ENCODE results near the gene SLF1. TPM values are rescaled to one million over a fixed set of nuclear protein-coding genes. Genes with fewer than 3 reads are reported as not detected.

SLF1 gene
- total RNA-seq, 1 donor from 2014 or later = 5.3 TPM

DNA sequence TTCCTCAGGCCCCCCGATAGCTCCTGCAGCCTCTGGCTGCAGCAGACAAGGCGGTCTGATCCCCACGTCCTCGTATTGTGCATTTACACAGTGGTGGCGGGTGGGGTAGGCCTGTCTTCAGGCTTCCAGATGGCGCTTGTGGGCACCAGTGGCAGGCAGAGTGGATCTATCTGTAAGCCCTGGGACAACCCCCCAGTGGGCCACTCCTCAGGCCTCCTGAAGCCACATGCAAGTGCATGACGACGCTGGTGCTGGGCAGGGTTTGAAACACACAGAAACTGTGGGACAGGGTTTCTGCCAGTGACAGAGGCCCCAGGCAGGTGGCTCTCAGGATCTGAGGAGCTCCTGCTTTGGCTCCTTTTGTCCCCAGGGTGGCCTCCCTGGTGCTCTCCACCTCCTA, 42.0 kb downstream of the SLF1 start:
- H3K4me2 ChIP-seq (ENCODE audit: low read length) = no peak overlapping the region
- TF ChIP-seq, protein P1, sequence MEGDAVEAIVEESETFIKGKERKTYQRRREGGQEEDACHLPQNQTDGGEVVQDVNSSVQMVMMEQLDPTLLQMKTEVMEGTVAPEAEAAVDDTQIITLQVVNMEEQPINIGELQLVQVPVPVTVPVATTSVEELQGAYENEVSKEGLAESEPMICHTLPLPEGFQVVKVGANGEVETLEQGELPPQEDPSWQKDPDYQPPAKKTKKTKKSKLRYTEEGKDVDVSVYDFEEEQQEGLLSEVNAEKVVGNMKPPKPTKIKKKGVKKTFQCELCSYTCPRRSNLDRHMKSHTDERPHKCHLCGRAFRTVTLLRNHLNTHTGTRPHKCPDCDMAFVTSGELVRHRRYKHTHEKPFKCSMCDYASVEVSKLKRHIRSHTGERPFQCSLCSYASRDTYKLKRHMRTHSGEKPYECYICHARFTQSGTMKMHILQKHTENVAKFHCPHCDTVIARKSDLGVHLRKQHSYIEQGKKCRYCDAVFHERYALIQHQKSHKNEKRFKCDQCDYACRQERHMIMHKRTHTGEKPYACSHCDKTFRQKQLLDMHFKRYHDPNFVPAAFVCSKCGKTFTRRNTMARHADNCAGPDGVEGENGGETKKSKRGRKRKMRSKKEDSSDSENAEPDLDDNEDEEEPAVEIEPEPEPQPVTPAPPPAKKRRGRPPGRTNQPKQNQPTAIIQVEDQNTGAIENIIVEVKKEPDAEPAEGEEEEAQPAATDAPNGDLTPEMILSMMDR (IDR thresholded peaks at IDR 0.05; ENCODE audit: insufficient read depth, low read depth, low read length) = no peak
- no peak for TF ChIP-seq EZH2 (IDR thresholded peaks at IDR 0.05; ENCODE audit: insufficient read depth, low read length)
- no peak overlapping the region for H3K27ac Mint-ChIP-seq (ENCODE audit: unreplicated experiment)
- no peak overlapping the region for H3K27ac ChIP-seq (ENCODE audit: low read depth, low read length)
- H3K36me3 Mint-ChIP-seq (ENCODE audit: low read depth, unreplicated experiment) = peaks cover 30% of the 10 kb centered on the region
- DNase-seq (ENCODE audit: low read depth) = no peak
- H3K4me1 ChIP-seq (ENCODE audit: insufficient read depth, low read length) = no peaks in the 10 kb centered on the region
- no peak overlapping the region for H3K4me3 Mint-ChIP-seq (ENCODE audit: unreplicated experiment)
- no peaks in the 10 kb centered on the region for H3K27me3 Mint-ChIP-seq (ENCODE audit: low read depth, unreplicated experiment)
- peaks cover 21% of the 10 kb centered on the region for H3K9me3 Mint-ChIP-seq (ENCODE audit: unreplicated experiment)
- no peak overlapping the region for H3K4me3 ChIP-seq (ENCODE audit: insufficient read depth, low read depth, low read length)
- peaks cover 12% of the 10 kb centered on the region for H3K79me2 ChIP-seq (ENCODE audit: insufficient read depth, low read length)
- no peaks in the 10 kb centered on the region for H3K36me3 ChIP-seq (ENCODE audit: insufficient read depth, low read length)
- no peaks in the 10 kb centered on the region for H4K20me1 ChIP-seq (ENCODE audit: insufficient read depth, low read length)
- H3K27me3 ChIP-seq (ENCODE audit: insufficient read depth, low read length) = no peaks in the 10 kb centered on the region
- peaks cover 3% of the 10 kb centered on the region for H3K9me3 ChIP-seq (ENCODE audit: insufficient read depth, low read depth, low read length)
- H2AFZ ChIP-seq (ENCODE audit: low read depth, low read length) = no peak overlapping the region
- H3K9ac ChIP-seq (ENCODE audit: low read length) = no peak overlapping the region
- FAIRE-seq = no peak
- H3K4me1 Mint-ChIP-seq (ENCODE audit: low read depth, unreplicated experiment) = no peaks in the 10 kb centered on the region

DNA sequence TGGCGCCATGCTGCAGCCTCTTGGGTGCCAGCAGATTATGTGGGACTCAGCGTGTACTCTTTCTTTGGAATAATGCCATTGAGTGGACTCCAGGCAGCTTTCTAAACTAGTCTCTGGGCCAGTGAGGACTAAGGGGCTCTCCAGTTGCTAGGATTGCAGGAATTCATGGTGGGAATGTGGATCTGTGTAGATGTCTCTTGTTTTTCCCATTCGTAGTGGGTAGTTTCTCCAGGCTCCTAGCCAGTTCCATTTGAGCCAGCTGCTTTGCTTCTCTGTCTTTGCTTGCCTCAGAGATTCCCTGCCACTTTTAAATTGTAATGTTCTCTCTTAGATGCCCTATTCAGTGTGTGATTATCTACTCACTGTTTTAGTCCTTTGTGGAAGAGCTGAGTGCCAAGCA, 42.6 kb downstream of the SLF1 start:
- no peaks in the 10 kb centered on the region for H4K20me1 ChIP-seq (ENCODE audit: insufficient read depth, low read length)
- no peaks in the 10 kb centered on the region for H3K4me1 ChIP-seq (ENCODE audit: insufficient read depth, low read length)
- Mint-ChIP-seq H3K36me3 (ENCODE audit: low read depth, unreplicated experiment) (peaks cover 25% of the 10 kb centered on the region), H3K9me3 (ENCODE audit: unreplicated experiment) (peaks cover 21% of the 10 kb centered on the region), H3K27me3 (ENCODE audit: low read depth, unreplicated experiment) (no peaks in the 10 kb centered on the region), H3K4me3 (ENCODE audit: unreplicated experiment) (no peak overlapping the region), H3K4me1 (ENCODE audit: low read depth, unreplicated experiment) (no peaks in the 10 kb centered on the region), H3K27ac (ENCODE audit: unreplicated experiment) (no peak overlapping the region)
- H3K9me3 ChIP-seq (ENCODE audit: insufficient read depth, low read depth, low read length) = peaks cover 3% of the 10 kb centered on the region
- no peak overlapping the region for H3K9ac ChIP-seq (ENCODE audit: low read length)
- no peak for TF ChIP-seq EZH2 (IDR thresholded peaks at IDR 0.05; ENCODE audit: insufficient read depth, low read length)
- TF ChIP-seq, protein P1 (IDR thresholded peaks at IDR 0.05; ENCODE audit: insufficient read depth, low read depth, low read length) = no peak
- H3K4me3 ChIP-seq (ENCODE audit: insufficient read depth, low read depth, low read length) = no peak overlapping the region
- H3K27me3 ChIP-seq (ENCODE audit: insufficient read depth, low read length) = no peaks in the 10 kb centered on the region
- FAIRE-seq (no peak), DNase-seq (ENCODE audit: low read depth) (no peak)
- no peaks in the 10 kb centered on the region for H3K36me3 ChIP-seq (ENCODE audit: insufficient read depth, low read length)
- H3K27ac ChIP-seq (ENCODE audit: low read depth, low read length) = no peak overlapping the region
- H2AFZ ChIP-seq (ENCODE audit: low read depth, low read length) = no peak overlapping the region
- peaks cover 12% of the 10 kb centered on the region for H3K79me2 ChIP-seq (ENCODE audit: insufficient read depth, low read length)
- no peak overlapping the region for H3K4me2 ChIP-seq (ENCODE audit: low read length)

DNA sequence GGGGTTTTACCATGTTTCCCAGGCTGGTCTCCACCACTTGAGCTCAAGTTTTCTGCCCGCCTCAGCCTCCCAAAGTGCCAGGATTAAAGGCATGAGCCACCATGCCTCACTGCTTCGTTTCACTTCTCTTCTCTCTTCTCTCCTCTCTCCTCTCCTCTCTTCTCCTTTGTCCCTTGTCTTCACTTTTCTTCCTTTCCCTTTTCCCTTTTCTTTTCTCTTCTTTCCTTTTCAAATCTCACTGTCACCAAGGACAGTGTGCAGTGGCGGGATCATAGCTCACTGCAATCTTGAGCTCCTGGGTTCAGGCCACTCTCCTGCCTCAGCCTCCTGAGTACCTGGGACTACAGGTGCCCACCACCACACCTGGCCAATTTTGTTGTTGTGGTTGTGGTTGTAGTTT, 49.5 kb downstream of the SLF1 start:
- no peaks in the 10 kb centered on the region for H3K27me3 Mint-ChIP-seq (ENCODE audit: low read depth, unreplicated experiment)
- H3K27ac ChIP-seq (ENCODE audit: low read depth, low read length) = no peak overlapping the region
- H3K9me3 ChIP-seq (ENCODE audit: insufficient read depth, low read depth, low read length) = no peaks in the 10 kb centered on the region
- no peaks in the 10 kb centered on the region for H3K4me1 Mint-ChIP-seq (ENCODE audit: low read depth, unreplicated experiment)
- H3K36me3 Mint-ChIP-seq (ENCODE audit: low read depth, unreplicated experiment) = peaks cover 2% of the 10 kb centered on the region
- H3K36me3 ChIP-seq (ENCODE audit: insufficient read depth, low read length) = no peaks in the 10 kb centered on the region
- no peak overlapping the region for H3K4me3 Mint-ChIP-seq (ENCODE audit: unreplicated experiment)
- H3K4me3 ChIP-seq (ENCODE audit: insufficient read depth, low read depth, low read length) = no peak overlapping the region
- no peaks in the 10 kb centered on the region for H3K4me1 ChIP-seq (ENCODE audit: insufficient read depth, low read length)
- no peaks in the 10 kb centered on the region for H3K9me3 Mint-ChIP-seq (ENCODE audit: unreplicated experiment)
- H3K9ac ChIP-seq (ENCODE audit: low read length) = no peak overlapping the region
- H3K27me3 ChIP-seq (ENCODE audit: insufficient read depth, low read length) = no peaks in the 10 kb centered on the region
- no peaks in the 10 kb centered on the region for H4K20me1 ChIP-seq (ENCODE audit: insufficient read depth, low read length)
- no peak overlapping the region for H3K27ac Mint-ChIP-seq (ENCODE audit: unreplicated experiment)
- no peak for TF ChIP-seq EZH2 (IDR thresholded peaks at IDR 0.05; ENCODE audit: insufficient read depth, low read length)
- TF ChIP-seq, protein P1 (IDR thresholded peaks at IDR 0.05; ENCODE audit: insufficient read depth, low read depth, low read length) = no peak
- no peak for FAIRE-seq
- no peak overlapping the region for H3K4me2 ChIP-seq (ENCODE audit: low read length)
- H3K79me2 ChIP-seq (ENCODE audit: insufficient read depth, low read length) = no peaks in the 10 kb centered on the region
- DNase-seq (ENCODE audit: low read depth) = no peak
- H2AFZ ChIP-seq (ENCODE audit: low read depth, low read length) = no peak overlapping the region
